HEK293 (cell line): ENCODE measurements around the gene FAM24B.

Source experiments
- CTCF ChIA-PET: fragments of 350-600 bp; formaldehyde crosslinking; extraction: SDS; loops from one replicate; lab custom pipeline; 2021; ENCODE audit warnings: antibody characterized with exemption; lab: Yijun Ruan, JAX
- POLR2A ChIA-PET: fragments of 300-600 bp; formaldehyde crosslinking; extraction: SDS; loops from one replicate; lab custom pipeline; 2020; ENCODE audit warnings: antibody characterized with exemption, inconsistent platforms; lab: Yijun Ruan, JAX
- H3K27ac ChIP-seq: fragments of 200-500 bp; sonication (Bioruptor generic); 2 replicates; pipeline ENCODE4 v1.5.1; 2014; ENCODE audit warnings: low read depth, low read length, control low read depth, inconsistent platforms; ENCODE audit errors: extremely low read depth
- H3K36me3 ChIP-seq, 2 experiments: fragments of 200-500 bp in 1 of 2; sonication (Bioruptor generic) in 1 of 2; 1 replicate in 1 of 2; 2 replicates in 1 of 2; pipeline ENCODE4 v1.5.1; 2014 to 2017; ENCODE audit warnings: inconsistent platforms in 2 of 2, low read length in 2 of 2; ENCODE audit not compliant: control insufficient read depth in 2 of 2, insufficient read depth in 1 of 2
- H3K4me1 ChIP-seq: fragments of 200-500 bp; sonication (Bioruptor generic); 2 replicates; pipeline ENCODE4 v1.5.1; 2014; ENCODE audit warnings: mild to moderate bottlenecking, low read length, inconsistent platforms; ENCODE audit not compliant: control insufficient read depth, insufficient read depth
- H3K4me3 ChIP-seq: 2 replicates; pipeline ENCODE4 v1.5.1; 2011; ENCODE audit warnings: low read depth, mild to moderate bottlenecking, control low read depth, low read length, moderate library complexity
- H3K9me3 ChIP-seq: fragments of 200-500 bp; sonication (Bioruptor generic); 2 replicates; pipeline ENCODE4 v1.5.1; 2014; ENCODE audit warnings: low read depth, low read length, inconsistent platforms; ENCODE audit not compliant: control insufficient read depth, insufficient read depth
- GLI4 ChIP-seq: fragments of 450-650 bp; formaldehyde crosslinking; IDR thresholded peaks from 2 replicates; pipeline ENCODE4 v1.5.1; 2016; ENCODE audit warnings: missing biosample characterization, missing genetic modification characterization
- GLIS2 ChIP-seq: fragments of 450-650 bp; formaldehyde crosslinking; IDR thresholded peaks from 2 replicates; pipeline ENCODE4 v1.5.1; 2016; ENCODE audit warnings: missing biosample characterization, missing genetic modification characterization
- KLF1 ChIP-seq: fragments of 450-650 bp; formaldehyde crosslinking; IDR thresholded peaks from 2 replicates; pipeline ENCODE4 v1.5.1; 2016; ENCODE audit warnings: missing biosample characterization, missing genetic modification characterization
- MZF1 ChIP-seq: fragments of 450-650 bp; formaldehyde crosslinking; IDR thresholded peaks from 2 replicates; pipeline ENCODE4 v1.5.1; 2017; ENCODE audit warnings: missing biosample characterization, missing genetic modification characterization, borderline replicate concordance
- REST ChIP-seq: fragments of 450-650 bp; formaldehyde crosslinking; IDR thresholded peaks from 2 replicates; pipeline ENCODE4 v1.5.1; 2016; ENCODE audit warnings: missing biosample characterization, missing genetic modification characterization
- SCRT1 ChIP-seq: fragments of 450-650 bp; formaldehyde crosslinking; IDR thresholded peaks from 2 replicates; pipeline ENCODE4 v1.5.1; 2016; ENCODE audit warnings: missing biosample characterization, missing genetic modification characterization, borderline replicate concordance
- SP7 ChIP-seq: fragments of 450-650 bp; formaldehyde crosslinking; IDR thresholded peaks from 2 replicates; pipeline ENCODE4 v1.5.1; 2016; ENCODE audit warnings: missing biosample characterization, missing genetic modification characterization
- WT1 ChIP-seq: fragments of 450-650 bp; formaldehyde crosslinking; IDR thresholded peaks from 2 replicates; pipeline ENCODE4 v1.5.1; 2016; ENCODE audit warnings: missing biosample characterization, missing genetic modification characterization
- ZFP69B ChIP-seq: fragments of 450-650 bp; formaldehyde crosslinking; IDR thresholded peaks from 2 replicates; pipeline ENCODE4 v1.5.1; 2016; ENCODE audit warnings: missing biosample characterization, missing genetic modification characterization
- ZIC2 ChIP-seq: fragments of 450-650 bp; formaldehyde crosslinking; IDR thresholded peaks from 2 replicates; pipeline ENCODE4 v1.5.1; 2016; ENCODE audit warnings: missing biosample characterization, missing genetic modification characterization
- ZNF341 ChIP-seq: fragments of 450-650 bp; formaldehyde crosslinking; IDR thresholded peaks from 2 replicates; pipeline ENCODE4; 2016; ENCODE audit warnings: low read depth, missing biosample characterization, missing genetic modification characterization
- ZNF488 ChIP-seq: fragments of 450-650 bp; formaldehyde crosslinking; IDR thresholded peaks from 2 replicates; pipeline ENCODE4 v1.5.1; 2016; ENCODE audit warnings: missing biosample characterization, missing genetic modification characterization
- ZNF555 ChIP-seq: fragments of 450-650 bp; formaldehyde crosslinking; conservative IDR thresholded peaks from 2 replicates; pipeline ENCODE4 v1.5.1; 2017; ENCODE audit warnings: missing biosample characterization, mild to moderate bottlenecking, missing genetic modification characterization, inconsistent platforms
- ZNF571 ChIP-seq: fragments of 450-650 bp; formaldehyde crosslinking; IDR thresholded peaks from 2 replicates; pipeline ENCODE4 v1.5.0; 2017; ENCODE audit warnings: missing biosample characterization, missing genetic modification characterization
- ZNF658 ChIP-seq: fragments of 450-650 bp; formaldehyde crosslinking; IDR thresholded peaks from 2 replicates; pipeline ENCODE4; 2016; ENCODE audit warnings: missing biosample characterization, missing genetic modification characterization
- ZNF701 ChIP-seq: fragments of 450-650 bp; formaldehyde crosslinking; IDR thresholded peaks from 2 replicates; pipeline ENCODE4 v1.5.1; 2016; ENCODE audit warnings: missing biosample characterization, missing genetic modification characterization
- ZSCAN18 ChIP-seq: fragments of 450-650 bp; formaldehyde crosslinking; IDR thresholded peaks from 2 replicates; pipeline ENCODE4 v1.5.1; 2016; ENCODE audit warnings: missing biosample characterization, missing genetic modification characterization
- ZSCAN30 ChIP-seq: fragments of 450-650 bp; IDR thresholded peaks from 2 replicates; pipeline ENCODE4 v1.5.1; 2018; ENCODE audit warnings: missing biosample characterization, mild to moderate bottlenecking, missing genetic modification characterization, moderate library complexity
- TF ChIP-seq, protein P1 (sequence below): fragments of 450-650 bp; formaldehyde crosslinking; IDR thresholded peaks from 2 replicates; pipeline ENCODE4 v1.5.1; 2016; ENCODE audit warnings: missing biosample characterization, missing genetic modification characterization
- TF ChIP-seq, protein P2 (sequence below): fragments of 450-650 bp; formaldehyde crosslinking; IDR thresholded peaks from 2 replicates; pipeline ENCODE4 v1.5.1; 2017; ENCODE audit warnings: missing biosample characterization, missing genetic modification characterization

The FAM24B gene

GRCh38 chr10:122876467-122876855 is 2.9 kb downstream of the FAM24B start:
- Histone ChIP-seq H3K4me3 (no peak overlapping the region), H3K27ac (no peak overlapping the region), H3K4me1 (peaks cover 5% of the 10 kb centered on the region), H3K9me3 (no peaks in the 10 kb centered on the region), H3K36me3 (peaks cover 3 to 5% of the 10 kb centered on the region in 2 experiments; a peak in 1 of 3 replicates)
- no peak for TF ChIP-seq ZNF701 (tag by site-specific recombination)
- no peak for TF ChIP-seq ZNF658 (tag by site-specific recombination)
- no peak for TF ChIP-seq ZNF571 (tag by site-specific recombination)
- TF ChIP-seq ZNF341, result no peak
- TF ChIP-seq ZSCAN18 (tag by site-specific recombination), result no peak
- no peak for TF ChIP-seq SP7 (tag by site-specific recombination)
- TF ChIP-seq ZFP69B (tag by site-specific recombination), result no peak
- TF ChIP-seq ZIC2 (tag by site-specific recombination), result no peak
- no peak for TF ChIP-seq WT1 (tag by site-specific recombination)
- TF ChIP-seq MZF1, result no peak
- TF ChIP-seq ZNF555 (tag by site-specific recombination), result no peak
- no peak for TF ChIP-seq ZNF488 (tag by site-specific recombination)
- TF ChIP-seq, protein P1, sequence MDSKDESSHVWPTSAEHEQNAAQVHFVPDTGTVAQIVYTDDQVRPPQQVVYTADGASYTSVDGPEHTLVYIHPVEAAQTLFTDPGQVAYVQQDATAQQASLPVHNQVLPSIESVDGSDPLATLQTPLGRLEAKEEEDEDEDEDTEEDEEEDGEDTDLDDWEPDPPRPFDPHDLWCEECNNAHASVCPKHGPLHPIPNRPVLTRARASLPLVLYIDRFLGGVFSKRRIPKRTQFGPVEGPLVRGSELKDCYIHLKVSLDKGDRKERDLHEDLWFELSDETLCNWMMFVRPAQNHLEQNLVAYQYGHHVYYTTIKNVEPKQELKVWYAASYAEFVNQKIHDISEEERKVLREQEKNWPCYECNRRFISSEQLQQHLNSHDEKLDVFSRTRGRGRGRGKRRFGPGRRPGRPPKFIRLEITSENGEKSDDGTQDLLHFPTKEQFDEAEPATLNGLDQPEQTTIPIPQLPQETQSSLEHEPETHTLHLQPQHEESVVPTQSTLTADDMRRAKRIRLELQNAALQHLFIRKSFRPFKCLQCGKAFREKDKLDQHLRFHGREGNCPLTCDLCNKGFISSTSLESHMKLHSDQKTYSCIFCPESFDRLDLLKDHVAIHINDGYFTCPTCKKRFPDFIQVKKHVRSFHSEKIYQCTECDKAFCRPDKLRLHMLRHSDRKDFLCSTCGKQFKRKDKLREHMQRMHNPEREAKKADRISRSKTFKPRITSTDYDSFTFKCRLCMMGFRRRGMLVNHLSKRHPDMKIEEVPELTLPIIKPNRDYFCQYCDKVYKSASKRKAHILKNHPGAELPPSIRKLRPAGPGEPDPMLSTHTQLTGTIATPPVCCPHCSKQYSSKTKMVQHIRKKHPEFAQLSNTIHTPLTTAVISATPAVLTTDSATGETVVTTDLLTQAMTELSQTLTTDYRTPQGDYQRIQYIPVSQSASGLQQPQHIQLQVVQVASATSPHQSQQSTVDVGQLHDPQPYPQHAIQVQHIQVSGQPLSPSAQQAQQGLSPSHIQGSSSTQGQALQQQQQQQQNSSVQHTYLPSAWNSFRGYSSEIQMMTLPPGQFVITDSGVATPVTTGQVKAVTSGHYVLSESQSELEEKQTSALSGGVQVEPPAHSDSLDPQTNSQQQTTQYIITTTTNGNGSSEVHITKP (tag by site-specific recombination), result no peak
- no peak for TF ChIP-seq GLI4 (tag by site-specific recombination)
- no peak for TF ChIP-seq REST (tag by site-specific recombination)
- TF ChIP-seq KLF1, result no peak
- TF ChIP-seq, protein P2, sequence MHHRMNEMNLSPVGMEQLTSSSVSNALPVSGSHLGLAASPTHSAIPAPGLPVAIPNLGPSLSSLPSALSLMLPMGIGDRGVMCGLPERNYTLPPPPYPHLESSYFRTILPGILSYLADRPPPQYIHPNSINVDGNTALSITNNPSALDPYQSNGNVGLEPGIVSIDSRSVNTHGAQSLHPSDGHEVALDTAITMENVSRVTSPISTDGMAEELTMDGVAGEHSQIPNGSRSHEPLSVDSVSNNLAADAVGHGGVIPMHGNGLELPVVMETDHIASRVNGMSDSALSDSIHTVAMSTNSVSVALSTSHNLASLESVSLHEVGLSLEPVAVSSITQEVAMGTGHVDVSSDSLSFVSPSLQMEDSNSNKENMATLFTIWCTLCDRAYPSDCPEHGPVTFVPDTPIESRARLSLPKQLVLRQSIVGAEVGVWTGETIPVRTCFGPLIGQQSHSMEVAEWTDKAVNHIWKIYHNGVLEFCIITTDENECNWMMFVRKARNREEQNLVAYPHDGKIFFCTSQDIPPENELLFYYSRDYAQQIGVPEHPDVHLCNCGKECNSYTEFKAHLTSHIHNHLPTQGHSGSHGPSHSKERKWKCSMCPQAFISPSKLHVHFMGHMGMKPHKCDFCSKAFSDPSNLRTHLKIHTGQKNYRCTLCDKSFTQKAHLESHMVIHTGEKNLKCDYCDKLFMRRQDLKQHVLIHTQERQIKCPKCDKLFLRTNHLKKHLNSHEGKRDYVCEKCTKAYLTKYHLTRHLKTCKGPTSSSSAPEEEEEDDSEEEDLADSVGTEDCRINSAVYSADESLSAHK, result no peak
- TF ChIP-seq GLIS2 (tag by site-specific recombination), result no peak
- no peak for TF ChIP-seq SCRT1 (tag by site-specific recombination)
- TF ChIP-seq ZSCAN30, result no peak
- ChIA-PET CTCF (interaction anchor here (0.5 to 0.7 kb wide), 3 partner anchors 48 to 558 kb away, joined by 3 to 4 read pairs (median 3); no protein-coding TSS in a partner anchor), POLR2A (no interaction called here)
